WTC11 (cell line): ENCODE data around the gene KIAA1328.

ENCODE experiments used
- ATF3 ChIP-seq: sonication (generic); formaldehyde crosslinking; conservative IDR thresholded peaks from 2 replicates; pipeline ENCODE4 v1.8.1; 2022; ENCODE audit warnings: mild to moderate bottlenecking, missing genetic modification reagents
- CREB1 ChIP-seq: sonication (generic); formaldehyde crosslinking; IDR thresholded peaks from 2 replicates; pipeline ENCODE4 v1.8.0; 2023; ENCODE audit warnings: mild to moderate bottlenecking, missing genetic modification reagents
- CTCF ChIP-seq: fragments of 200-600 bp; IDR thresholded peaks from 2 replicates; pipeline ENCODE4 v1.8.0; 2022; ENCODE audit warnings: antibody characterized with exemption
- FOXJ3 ChIP-seq: sonication (generic); formaldehyde crosslinking; IDR thresholded peaks from 2 replicates; pipeline ENCODE4 v1.9.0; 2021; ENCODE audit warnings: missing genetic modification reagents, mild to moderate bottlenecking, borderline replicate concordance
- MAX ChIP-seq: sonication (generic); formaldehyde crosslinking; IDR thresholded peaks from 2 replicates; pipeline ENCODE4 v1.8.0; 2022; ENCODE audit warnings: mild to moderate bottlenecking, missing genetic modification reagents
- RELA ChIP-seq: sonication (generic); formaldehyde crosslinking; IDR thresholded peaks from 2 replicates; pipeline ENCODE4 v1.8.1; 2022; ENCODE audit warnings: missing genetic modification reagents, mild to moderate bottlenecking, borderline replicate concordance
- SMAD3 ChIP-seq: sonication (generic); formaldehyde crosslinking; IDR thresholded peaks from 2 replicates; pipeline ENCODE4 v1.8.0; 2022; ENCODE audit warnings: missing genetic modification reagents, mild to moderate bottlenecking, borderline replicate concordance
- USF2 ChIP-seq: sonication (generic); formaldehyde crosslinking; IDR thresholded peaks from 2 replicates; pipeline ENCODE4 v1.8.1; 2023; ENCODE audit warnings: mild to moderate bottlenecking, missing genetic modification reagents, moderate library complexity
- TF ChIP-seq, protein P1 (sequence below): sonication (generic); formaldehyde crosslinking; IDR thresholded peaks from 2 replicates; pipeline ENCODE4 v1.8.1; 2022; ENCODE audit warnings: missing genetic modification reagents, borderline replicate concordance

- TF ChIP-seq USF2 (CRISPR knock-in tag) = no peak
- TF ChIP-seq CTCF = no peak
- TF ChIP-seq CREB1 = no peak
- no peak for TF ChIP-seq RELA (CRISPR knock-in tag)
- no peak for TF ChIP-seq ATF3 (CRISPR knock-in tag)
- TF ChIP-seq SMAD3 (CRISPR knock-in tag) = no peak
- TF ChIP-seq, protein P1, sequence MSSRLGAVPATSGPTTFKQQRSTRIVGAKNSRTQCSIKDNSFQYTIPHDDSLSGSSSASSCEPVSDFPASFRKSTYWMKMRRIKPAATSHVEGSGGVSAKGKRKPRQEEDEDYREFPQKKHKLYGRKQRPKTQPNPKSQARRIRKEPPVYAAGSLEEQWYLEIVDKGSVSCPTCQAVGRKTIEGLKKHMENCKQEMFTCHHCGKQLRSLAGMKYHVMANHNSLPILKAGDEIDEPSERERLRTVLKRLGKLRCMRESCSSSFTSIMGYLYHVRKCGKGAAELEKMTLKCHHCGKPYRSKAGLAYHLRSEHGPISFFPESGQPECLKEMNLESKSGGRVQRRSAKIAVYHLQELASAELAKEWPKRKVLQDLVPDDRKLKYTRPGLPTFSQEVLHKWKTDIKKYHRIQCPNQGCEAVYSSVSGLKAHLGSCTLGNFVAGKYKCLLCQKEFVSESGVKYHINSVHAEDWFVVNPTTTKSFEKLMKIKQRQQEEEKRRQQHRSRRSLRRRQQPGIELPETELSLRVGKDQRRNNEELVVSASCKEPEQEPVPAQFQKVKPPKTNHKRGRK (CRISPR knock-in tag) = no peak
- TF ChIP-seq MAX (CRISPR knock-in tag) = no peak
- TF ChIP-seq FOXJ3 (CRISPR knock-in tag) = no peak
These were observed 370.8 kb downstream of the KIAA1328 start for GRCh38 chr18:37199741-37200140.
